Cardiac septum (tissue), 1 donor: ENCODE data around the gene IREB2. TPM values are rescaled to one million over a fixed set of nuclear protein-coding genes. Genes with fewer than 3 reads are reported as not detected.
"Not testable (repeated sequence)": the region's sequence is repeated elsewhere in the genome, so short reads cannot be mapped to it uniquely, and the experiment has no call there.

ENCODE experiments used
- DNase-seq: peaks from one replicate; pipeline ENCODE4 v3.0.0-alpha.2; 2020; ENCODE audit warnings: low spot score
- intact Hi-C: fragments of 100-400 bp; cut with DNase I; formaldehyde crosslinking; loops from one replicate; pipeline ENCODE4 v1.14.0; 2022
- total RNA-seq: library from RNA; stranded (reverse); fragmentation: NEBNext Ultra II Directional; extraction: Animal tissue kit (Norgen Biotek cat#: 25700); gene quantifications from one replicate; pipeline ENCODE4 v1.2.1, GENCODE V29; 2021
- donor health status: DM: no; HTN: no; CAD: no.

The IREB2 gene
- total RNA-seq, 1 donor from 2014 or later: 28.0 TPM

DNA sequence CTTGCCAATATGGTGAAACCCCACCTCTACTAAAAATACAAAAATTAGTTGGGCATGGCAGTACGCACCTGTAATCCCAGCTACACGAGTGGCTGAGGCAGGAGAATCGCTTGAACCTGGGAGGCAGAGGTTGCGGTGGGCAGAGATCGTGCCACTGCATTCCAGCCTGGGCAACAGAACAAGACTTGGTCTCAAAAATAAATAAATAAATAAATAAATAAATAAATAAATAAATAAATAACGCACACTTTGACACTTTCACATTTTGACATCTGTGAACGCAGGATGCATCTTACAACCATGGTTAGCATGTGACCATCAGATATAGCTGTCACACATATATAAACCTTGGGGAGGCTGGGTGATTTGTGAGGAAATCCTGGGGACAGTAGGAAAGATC lies 33.2 kb upstream of the IREB2 start:
- intact Hi-C loops, DNase-seq: not testable (repeated sequence)

DNA sequence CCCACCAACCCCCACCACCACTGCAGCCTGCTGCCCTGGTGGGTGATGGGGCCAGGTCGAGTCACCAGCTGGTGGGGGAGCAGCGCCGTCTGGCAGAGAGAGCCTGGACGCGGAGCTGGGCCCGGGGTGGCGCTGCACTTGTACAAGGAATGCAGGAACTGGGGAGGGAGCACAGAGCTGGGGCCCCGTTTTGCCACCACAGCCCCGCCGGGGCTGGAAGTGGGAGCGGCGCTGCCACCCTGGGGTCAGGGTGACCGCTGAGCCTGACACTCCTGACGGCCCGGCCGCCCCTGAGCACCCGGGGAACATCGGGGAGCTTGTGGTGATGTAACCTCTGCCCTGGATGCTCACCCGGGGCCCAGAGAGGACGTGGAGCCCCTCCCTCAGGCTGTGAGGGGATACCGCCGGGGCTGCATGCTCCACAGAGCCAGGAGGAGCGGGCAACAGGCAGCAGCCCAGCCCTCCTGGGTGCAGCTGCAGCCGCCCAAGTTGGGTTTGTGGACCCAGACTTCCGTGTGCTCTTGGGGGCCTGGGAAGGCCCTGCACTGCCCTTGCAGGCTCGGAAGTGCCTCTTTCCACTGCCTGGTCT lies 32.6 kb upstream of the IREB2 start:
- intact Hi-C loops: no loop called here

DNA sequence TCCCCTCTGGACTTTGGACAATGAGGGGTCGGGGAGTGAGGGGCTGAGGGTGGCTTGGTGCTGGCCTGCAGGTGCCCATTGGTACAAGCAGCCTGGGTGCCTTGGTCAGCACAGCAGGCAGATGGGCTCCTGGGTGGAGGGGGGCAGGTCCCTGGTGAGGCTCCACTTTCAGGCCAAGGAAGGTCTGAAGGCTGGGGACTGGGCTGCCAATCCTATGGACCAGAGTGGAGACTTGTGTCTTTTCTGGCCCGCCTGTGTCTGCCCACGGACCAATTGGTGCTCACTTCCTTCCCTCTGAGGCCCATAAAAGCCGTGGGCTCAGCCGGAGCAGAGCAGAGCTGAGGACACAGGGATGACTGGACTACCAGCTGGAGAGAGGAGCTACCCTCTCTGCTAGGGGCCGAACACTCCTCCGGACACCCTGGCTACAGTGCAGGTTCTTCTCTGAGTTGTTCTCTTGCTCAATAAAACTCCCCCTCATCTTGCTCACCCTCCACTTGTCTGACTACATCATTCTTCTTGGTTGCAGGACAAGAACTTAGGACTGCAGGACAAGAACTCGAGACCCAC lies 31.9 kb upstream of the IREB2 start:
- intact Hi-C loops: no loop called here
- DNase-seq: no peak

More for the DNA sequence above, 32.6 kb upstream of the IREB2 start:
- DNase-seq: no peak

DNA sequence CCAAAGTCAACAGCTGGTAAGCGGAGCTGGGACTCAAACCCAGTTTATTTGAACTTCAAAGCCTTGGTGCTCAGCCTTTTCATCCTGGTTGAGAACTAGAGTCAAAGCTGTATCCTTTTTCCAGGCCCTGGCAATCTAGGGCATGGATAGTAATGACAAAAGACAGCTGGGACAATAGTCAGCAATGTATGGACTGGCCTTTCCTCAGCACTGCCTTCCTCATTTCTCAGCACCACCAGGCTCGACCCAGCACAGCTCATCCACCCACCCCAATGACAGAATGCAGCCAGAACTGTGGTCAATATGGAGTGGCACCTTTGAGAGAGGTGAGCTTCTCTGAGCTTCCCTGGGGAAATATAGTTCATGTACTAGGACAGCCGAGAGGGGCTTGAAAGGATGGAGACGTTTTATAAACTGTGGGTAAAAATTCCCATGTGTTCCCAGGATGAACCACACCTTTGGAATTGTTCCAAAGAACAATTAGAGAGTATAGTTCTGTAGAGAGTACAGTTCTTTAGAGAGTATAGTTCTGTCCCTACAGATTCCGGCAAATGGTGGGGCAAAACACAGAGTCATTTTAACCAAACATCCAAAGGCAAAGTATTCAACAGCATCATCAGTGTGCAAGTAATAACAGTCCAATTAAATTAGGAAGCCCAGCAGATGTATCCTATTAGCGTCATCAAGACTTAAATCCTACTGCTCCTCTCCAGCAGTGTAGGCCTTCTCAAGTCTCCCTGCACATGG lies 30.2 kb upstream of the IREB2 start:
- DNase-seq: no peak
- intact Hi-C loops: no loop called here

DNA sequence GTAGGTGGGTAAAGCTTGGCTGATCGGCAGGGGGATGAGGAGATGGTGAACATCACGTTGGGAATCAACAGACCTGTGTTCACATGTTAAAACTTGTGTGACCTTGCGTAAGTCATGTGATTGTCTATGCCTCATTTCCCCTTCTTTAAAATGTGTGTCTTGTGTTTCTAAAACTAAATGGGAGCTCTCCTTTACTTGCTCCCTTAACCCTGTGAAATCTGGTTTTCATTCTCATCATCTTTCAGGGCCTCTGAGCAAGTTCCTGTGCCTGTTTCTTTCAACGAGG lies 29.7 kb upstream of the IREB2 start:
- intact Hi-C loops: no loop called here
- no peak for DNase-seq

DNA sequence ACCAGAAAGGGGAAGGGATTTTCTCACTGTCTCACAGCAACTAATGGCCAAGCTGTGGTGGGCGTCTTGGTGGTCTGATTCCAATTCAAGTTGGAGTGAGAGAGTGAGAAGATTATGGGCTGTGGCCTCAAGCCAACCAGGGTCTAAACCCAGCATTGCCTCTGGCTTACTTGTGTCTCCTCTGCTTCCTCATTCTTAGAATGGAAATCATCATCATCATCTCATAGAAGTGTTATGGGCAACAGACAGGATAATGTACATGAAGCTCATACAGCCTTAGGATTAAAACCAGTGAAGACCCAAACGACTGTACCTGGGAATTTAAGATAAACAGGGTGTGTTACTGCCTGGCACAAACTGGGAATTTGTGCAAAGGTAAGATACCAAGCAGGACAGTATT lies 29.1 kb upstream of the IREB2 start:
- no peak for DNase-seq
- intact Hi-C loops: no loop called here

DNA sequence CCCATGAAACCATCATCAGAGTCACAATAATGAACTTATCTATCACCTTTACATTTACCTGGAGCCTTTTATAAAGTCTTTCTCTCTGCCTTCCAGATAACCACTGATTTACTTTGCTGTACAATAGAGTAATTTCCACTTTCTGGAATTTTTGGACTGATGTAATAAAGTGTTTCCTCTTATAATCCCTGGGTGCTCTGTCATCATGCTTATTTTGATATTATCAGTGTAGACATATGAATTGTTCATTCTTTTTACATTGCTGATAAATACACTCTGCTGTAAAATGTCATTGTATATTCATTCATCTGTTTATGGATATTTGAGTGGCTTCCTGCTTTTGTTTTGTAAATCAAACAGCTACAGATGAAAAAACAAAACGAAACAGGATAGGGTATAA lies 27.0 kb upstream of the IREB2 start:
- intact Hi-C loops: no loop called here
- no peak for DNase-seq

DNA sequence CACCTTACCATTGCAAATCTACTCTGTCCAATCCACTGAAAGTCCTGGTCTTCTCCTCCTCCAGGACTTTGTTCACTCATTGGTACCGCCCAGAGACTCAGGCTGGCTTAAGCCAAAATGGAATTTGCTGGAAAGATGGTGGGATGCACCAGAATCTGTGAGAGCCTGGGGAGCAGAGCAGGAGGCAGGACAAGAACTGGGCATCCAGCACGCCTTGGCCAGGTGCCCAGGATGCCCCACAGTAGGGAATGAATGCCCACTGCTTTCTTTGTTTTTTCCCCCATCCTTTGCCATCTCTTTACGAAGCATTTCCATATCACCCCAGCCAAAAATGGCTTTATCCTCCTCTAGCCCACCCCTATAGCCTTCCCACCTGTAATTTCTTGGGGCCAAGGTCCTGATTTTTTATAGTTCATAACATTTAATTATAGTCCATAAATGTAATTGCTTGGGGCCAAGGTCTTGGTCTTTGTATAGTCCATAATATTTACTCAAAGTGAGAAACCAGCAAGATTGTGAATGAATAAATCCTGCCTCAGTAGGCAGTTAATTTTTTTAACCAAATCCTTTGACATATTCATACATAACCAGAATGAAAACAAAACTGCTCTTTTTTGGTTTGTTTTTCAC lies 23.3 kb upstream of the IREB2 start:
- intact Hi-C loops: no loop called here
- DNase-seq: no peak

DNA sequence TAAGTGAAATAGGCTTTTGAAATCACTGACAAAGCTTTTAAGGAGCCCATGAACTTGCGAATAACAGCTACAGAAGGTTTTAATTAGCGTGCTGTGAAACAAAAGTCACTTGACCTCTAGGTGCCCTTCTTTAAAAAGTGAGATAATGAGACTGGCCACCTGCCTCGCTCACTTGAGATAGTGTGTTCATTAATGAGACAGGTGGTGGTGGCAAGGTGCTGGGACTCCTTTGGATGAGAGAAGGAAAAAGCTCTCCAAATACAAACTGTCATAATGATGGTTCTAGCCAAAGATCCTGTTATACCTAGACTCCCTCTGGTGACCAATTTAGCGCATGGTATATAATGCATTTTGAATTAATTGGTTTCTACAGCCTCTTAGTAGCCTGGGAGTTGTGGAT lies 22.7 kb upstream of the IREB2 start:
- DNase-seq: no peak
- intact Hi-C loops: no loop called here

DNA sequence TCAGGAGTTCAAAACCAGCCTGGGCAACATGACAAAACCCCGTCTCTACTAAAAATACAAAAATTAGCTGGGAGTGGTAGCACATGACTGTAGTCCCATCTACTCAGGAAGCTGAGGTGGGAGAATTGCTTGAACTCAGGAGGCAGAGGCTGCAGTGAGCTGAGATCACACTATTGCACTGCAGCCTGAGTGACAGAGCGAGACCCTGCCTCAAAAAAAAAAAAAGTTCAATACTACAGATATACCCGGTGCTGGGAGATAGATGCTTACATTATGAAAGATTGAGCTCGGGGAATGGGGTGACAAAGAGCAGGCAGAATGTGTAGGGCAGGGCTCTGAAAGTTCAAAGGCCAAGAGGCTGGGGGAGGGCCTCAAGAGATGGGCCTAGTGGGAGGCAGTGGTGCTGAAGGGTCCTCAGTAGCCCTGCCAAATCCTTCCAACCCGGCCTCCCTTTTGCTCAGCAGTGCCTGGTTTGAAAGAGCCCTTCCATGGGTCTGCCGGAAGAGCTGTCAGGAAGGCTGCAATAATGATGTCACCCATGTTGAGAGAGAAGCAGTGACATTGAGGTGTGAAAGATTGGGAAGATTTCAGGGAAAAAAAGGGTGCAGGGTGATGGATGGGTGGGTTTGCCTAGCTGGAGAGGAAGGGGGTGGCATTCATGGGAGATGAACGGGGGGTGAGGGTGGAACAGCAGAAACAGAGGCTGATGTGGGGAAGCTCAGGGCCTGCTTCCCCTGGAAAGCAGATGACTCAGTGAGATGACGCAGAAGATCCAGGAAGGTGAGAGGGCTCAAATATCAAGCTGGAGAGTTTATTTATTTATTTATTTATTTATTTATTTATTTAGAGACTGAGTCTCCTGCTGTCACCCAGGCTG lies 20.0 kb upstream of the IREB2 start:
- intact Hi-C loops: no loop called here
- no peak for DNase-seq

DNA sequence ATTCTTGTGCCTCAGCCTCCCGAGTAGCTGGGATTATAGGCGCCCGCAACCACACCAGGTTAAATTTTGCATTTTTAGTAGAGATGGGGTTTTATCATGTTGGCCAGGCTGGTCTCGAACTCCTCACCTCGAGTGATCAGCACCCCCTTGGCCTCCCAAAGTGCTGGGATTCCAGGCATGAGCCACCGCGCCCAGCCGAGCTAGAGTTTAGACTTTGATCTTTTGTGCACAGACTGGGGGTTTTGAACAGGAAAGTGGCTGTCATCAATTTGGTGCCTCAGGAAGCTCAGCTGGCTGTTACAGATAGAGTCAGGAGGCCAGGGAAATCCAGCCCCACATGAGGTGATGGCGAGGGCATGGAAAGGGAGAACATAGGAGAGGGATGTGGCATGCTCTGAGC lies 19.3 kb upstream of the IREB2 start:
- no peak for DNase-seq
- intact Hi-C loops: no loop called here

DNA sequence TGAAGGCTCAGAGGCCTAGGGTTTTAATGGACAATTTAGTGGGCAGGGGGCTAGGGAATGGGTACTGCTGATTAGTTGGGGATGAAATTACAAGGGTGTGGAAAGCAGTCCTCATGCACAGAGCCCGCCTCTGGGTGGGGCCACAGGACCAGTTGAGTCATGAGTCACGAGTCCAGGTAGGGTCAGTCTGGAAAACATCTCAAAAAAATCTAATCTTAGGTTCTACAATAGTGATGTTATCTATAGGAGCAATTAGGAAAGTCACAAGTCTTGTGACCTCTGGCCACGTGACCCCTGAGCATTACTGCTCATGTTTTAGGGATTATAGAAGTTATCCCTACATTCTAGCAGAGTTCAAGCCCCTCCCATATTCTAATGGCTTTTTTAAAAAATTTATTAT lies 18.6 kb upstream of the IREB2 start:
- intact Hi-C loops: no loop called here
- DNase-seq: no peak

DNA sequence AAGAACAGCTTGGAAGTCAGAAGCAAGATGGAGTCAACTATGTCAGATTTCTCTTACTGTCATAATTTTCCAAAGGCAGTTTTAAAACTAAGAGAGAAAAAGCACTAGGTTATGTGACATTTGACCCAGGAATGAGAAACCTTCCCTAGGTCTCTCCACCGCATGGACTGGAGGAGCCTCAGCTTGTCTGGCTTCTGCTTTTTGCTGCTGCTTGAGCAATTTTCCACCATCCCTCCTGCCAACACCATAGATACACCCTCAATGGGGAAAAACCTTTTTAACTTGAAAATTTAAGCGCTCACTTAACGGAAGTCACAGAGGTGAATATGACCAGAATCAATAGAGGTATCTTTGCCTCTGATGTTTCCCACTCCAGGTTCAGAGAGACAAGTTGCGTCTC lies 17.8 kb upstream of the IREB2 start:
- intact Hi-C loops: loop anchor here (10.0 kb wide), 2 partner anchors 305 to 455 kb away; no protein-coding TSS in a partner anchor
- no peak for DNase-seq

DNA sequence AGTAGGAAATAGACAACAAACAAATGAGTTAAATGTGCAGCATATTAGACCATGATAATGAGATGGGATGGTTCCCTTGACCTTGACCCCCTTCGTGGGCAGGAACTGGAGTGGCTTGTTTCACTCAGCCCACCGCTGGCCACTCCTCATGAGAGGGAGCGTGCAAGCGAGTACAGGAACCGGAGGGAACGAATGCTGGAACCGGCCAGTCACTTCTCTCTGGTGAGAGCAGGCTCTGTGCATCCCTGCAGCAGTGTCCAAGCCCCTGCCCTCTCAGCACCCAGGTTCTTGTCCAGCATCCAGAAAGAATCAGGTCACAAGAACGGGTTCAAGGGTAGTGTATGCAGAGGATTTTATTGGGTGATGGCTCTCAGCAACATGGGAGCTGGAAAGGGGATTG lies 17.2 kb upstream of the IREB2 start:
- no peak for DNase-seq
- intact Hi-C loops: loop anchor here (10.0 kb wide), 2 partner anchors 306 to 456 kb away; no protein-coding TSS in a partner anchor

DNA sequence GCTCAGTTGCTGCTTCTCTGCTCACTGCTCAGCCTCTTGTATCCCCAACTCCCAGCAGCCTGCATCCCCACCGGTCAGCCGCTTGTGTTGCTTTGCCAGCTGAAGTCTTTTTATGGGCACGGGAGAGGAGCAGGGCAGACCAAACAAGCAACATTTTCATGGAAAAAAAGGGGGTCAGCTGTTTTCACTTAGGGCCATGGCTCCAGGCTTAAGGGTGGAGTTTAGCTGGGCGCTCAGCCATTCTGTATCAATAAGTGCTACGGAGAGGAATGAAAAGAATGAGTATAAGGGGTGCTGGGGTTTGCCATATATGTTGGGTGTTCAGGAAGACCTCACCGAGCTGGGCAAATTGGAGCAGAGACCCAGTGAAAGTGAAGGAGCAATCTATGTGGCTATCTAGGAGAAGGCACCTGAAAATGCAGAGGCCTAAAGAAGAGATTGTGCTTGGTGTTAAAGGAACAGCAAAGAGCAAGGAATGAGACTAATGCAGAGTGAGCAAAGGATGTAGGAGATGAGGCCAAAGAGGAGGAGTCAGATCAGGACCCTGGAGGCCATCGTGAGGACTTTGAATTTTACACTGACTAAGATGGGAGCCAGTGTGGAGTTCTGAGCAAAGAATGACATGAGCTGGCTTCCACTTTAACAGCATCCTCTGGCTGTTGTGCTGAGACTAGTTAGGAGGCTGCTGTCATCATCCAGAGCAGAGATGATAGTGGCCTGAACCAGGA lies 16.6 kb upstream of the IREB2 start:
- intact Hi-C loops: loop anchor here (10.0 kb wide), 2 partner anchors 307 to 457 kb away; no protein-coding TSS in a partner anchor
- DNase-seq: no peak

DNA sequence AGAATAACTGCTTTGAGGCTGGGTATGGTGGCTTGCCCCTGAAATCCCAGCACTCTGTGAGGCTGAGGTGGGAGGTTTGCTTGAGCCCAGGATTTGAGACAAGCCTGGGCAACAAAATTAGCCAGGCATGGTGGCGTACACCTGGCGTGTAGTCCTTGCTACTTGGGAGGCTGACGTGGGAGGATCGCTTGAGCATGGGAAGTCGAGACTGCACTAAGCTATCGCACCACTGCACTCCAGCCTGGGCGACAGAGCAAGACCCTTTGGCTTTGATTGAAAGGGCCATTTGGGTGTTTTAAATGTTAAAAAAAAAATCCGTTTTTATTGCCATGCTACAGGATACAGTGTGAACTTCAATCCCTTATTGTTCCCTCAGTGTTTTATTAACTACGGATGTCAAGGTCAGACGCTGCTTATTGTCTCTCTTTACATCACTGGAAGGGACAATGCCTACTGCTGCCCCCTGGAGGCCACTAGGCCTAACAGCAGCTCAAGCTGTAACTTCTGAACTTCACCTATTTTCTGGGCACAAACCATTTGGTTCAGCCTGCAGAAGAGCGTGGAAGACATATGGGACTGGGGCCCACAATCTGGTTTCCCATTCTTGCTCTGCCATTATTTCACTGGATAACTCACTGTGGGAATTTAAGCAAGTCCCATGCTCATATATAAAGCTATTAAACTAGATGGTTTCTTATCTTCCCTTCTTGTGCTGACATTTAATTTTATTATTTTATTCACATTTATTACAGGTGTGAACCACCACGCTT lies 15.3 kb upstream of the IREB2 start:
- no peak for DNase-seq
- intact Hi-C loops: loop anchor here (2.0 to 10.0 kb wide), 3 partner anchors 114 to 458 kb away; no protein-coding TSS in a partner anchor

DNA sequence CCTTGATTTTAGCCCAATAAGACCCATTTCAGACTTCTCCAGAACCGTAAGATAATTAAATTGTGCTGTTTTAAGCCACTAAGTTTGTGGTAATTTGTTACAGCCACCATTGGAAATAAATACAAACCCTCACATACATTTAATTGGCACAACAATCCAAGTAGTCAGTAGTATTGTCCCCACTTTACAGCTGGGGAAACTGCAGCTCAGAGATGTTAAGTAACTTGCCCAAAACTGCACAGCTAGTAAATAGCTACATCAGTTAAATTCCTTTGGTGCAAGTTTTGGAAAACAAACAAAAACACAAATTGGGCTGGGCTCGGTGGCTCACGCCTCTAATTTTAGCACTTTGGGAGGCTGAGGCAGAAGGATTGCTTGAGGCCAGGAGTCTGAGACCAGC lies 13.3 kb upstream of the IREB2 start:
- intact Hi-C loops: loop anchor here (10.0 kb wide), 2 partner anchors 310 to 460 kb away; no protein-coding TSS in a partner anchor
- DNase-seq: no peak

DNA sequence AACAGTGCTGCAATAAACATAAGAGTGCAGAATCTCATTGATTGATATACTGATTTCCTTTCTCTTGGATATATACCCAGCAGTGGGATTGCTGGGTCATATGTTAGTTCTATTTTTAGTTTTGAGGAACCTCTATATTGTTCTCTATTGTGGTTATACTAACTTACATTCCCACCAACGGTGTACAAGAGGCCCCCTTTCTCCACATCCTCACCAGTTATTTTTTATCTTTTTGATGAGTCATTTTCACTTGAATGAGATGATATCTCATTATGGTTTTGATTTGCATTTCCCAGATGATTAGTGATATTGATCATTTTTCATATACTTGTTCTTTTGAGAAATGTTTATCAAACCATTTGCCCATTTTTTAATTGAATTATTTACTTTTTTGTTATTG lies 12.4 kb upstream of the IREB2 start:
- no peak for DNase-seq
- intact Hi-C loops: loop anchor here (10.0 kb wide), 2 partner anchors 311 to 461 kb away; no protein-coding TSS in a partner anchor
